GM18861 (cell line): ENCODE results near the gene CCDC200.
"Not testable (repeated sequence)": the region's sequence is repeated elsewhere in the genome, so short reads cannot be mapped to it uniquely, and the experiment has no call there.

Experiments
- ATAC-seq: cut with Tn5 transposase; IDR thresholded peaks from one replicate; pipeline ENCODE4 v1.9.1; 2021; ENCODE audit not compliant: unreplicated experiment

Gene CCDC200

DNA sequence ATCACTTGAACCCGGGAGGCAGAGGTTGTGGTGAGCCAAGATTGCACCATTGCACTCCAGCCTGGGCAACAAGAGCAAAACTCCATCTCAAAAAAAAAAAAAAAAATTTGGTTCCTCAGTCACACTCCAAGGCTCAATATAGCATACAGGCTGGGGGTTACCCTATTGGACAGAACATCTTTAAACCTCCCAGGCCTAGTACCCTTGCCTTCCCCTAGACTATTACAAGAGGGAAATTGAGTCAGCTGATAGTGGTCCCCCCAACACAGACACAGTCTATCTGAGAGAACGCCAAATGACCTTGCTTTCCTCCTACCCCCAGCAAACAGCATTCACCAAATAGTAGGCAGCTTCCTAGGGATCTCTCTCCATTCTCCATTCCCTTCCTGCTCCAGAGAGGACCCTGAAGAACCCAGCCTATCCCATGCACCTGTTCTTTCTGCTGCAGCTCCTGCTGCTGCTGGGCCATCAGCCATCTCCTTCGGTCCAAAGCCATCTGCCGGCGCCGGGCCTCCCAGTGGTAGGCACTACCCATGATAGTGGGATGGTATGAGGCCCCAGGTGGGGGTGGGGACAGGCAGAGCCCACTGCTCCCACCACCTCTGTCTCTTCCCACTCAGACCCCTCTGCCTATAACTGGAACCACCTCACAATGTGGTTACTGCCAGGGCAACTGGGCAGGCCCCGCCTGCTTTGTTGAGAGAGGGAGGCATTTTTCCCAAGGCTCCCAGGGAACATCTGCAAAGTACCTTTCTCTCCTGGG lies at the start of gene CCDC200:
Gene CCDC200 (minus strand): TSS at position 604 of the 763 bp plus-strand sequence. CDS start 69 bp downstream, at position 535.
- not testable (repeated sequence) for ATAC-seq

DNA sequence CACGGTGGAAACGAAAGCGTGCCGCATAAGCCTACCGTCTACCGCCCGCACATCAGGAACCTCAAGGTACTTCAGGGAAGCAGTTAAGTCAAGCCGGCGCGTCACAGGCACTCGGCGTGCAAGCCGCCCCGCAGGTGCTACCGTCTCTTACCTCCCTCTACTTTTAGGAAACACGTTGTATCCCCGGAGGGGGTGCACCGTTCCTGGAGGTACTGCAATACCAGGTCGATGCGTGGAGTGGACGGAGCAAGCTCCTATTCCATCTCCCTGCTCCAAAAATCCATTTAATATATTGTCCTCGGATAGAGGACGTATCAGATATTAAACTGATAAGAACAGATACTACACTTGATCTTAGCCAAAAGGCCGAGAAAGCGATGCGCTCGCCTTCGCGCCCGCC lies 44.5 kb upstream of the CCDC200 start:
- ATAC-seq, result not testable (repeated sequence)

DNA sequence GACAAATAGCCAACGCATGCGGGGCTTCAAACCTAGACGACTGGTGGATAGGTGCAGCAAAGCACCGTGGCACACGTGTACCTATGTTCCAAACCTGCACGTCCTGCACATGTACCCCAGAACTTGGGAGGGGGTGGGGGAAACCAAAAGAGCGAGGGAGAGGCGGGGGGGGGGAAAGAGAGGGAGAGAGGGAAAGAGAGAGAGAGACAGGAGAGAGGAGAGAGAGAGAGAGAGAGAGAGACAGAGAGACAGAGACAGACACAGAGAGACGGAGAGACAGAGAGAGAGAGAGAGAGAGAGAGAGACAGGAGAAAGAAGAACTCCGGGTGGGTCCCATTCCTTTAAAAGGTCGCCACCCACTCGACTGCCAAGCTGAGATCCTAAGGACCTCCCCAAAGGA lies 44.1 kb upstream of the CCDC200 start:
- ATAC-seq, result not testable (repeated sequence)

- ATAC-seq, result not testable (repeated sequence)
Measured at GRCh38 chr17:43270552-43271504, 42.4 kb upstream of the CCDC200 start.

DNA sequence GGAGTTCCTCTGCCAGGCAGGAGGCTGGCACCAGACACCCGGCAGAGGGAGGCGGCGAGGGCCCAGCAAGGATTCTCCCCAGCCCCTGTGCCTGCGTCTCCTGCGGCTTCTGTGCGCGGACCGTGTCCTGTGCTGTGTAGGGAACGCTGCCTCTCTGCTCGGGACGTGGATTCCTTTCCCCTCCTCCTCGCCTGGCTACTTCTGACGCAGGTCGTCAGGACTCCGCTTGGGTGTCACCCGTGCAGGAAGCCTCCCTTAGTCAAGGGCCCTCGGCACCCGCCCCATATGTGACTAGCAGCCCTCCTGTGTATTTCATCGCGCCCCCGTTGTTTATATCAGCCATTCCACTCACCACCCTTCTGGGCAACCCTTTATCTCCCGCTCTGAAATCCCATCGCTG lies 18.0 kb upstream of the CCDC200 start:
- ATAC-seq, result not testable (repeated sequence)

- ATAC-seq, result not testable (repeated sequence)
Measured at GRCh38 chr17:43240596-43241352, 12.4 kb upstream of the CCDC200 start.

DNA sequence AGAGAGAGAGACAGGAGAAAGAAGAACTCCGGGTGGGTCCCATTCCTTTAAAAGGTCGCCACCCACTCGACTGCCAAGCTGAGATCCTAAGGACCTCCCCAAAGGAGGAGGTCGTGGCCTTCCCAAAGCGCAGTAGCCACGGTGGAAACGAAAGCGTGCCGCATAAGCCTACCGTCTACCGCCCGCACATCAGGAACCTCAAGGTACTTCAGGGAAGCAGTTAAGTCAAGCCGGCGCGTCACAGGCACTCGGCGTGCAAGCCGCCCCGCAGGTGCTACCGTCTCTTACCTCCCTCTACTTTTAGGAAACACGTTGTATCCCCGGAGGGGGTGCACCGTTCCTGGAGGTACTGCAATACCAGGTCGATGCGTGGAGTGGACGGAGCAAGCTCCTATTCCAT lies 11.2 kb upstream of the CCDC200 start:
- not testable (repeated sequence) for ATAC-seq

GRCh38 chr17:43233877-43234276 lies 5.5 kb upstream of the CCDC200 start, which contains the start of gene RNU2-1:
Gene RNU2-1, minus strand, starts transcription at chr17:43233977.
- not testable (repeated sequence) for ATAC-seq

- not testable (repeated sequence) for ATAC-seq
Measured at GRCh38 chr17:43233263-43233662, 4.8 kb upstream of the CCDC200 start.

- ATAC-seq, result not testable (repeated sequence)
Measured at GRCh38 chr17:43232021-43232699, 3.7 kb upstream of the CCDC200 start.

DNA sequence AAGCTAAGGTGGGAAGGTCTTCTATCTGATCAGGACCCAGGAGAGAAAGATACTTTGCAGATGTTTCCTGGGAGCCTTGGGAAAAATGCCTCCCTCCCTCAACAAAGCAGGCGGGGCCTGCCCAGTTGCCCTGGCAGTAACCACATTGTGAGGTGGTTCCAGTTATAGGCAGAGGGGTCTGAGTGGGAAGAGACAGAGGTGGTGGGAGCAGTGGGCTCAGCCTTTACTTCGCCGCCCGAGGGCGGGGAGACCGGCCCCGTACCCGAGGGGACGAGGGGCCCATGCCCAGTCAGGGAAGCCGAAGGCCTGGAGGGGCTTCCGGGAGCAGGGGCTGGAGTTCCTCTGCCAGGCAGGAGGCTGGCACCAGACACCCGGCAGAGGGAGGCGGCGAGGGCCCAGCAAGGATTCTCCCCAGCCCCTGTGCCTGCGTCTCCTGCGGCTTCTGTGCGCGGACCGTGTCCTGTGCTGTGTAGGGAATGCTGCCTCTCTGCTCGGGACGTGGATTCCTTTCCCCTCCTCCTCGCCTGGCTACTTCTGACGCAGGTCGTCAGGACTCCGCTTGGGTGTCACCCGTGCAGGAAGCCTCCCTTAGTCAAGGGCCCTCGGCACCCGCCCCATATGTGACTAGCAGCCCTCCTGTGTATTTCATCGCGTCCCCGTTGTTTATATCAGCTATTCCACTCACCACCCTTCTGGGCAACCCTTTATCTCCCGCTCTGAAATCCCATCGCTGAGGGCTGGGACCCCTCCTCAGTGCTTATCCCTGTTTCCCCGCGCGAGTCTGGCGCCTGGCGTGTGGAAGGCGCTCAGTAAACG lies 3.0 kb upstream of the CCDC200 start:
- not testable (repeated sequence) for ATAC-seq

- ATAC-seq, result no peak
Measured at GRCh38 chr17:43226393-43226792, 2.0 kb downstream of the CCDC200 start.

- no peak for ATAC-seq
Measured at GRCh38 chr17:43224146-43224705, 4.2 kb downstream of the CCDC200 start.

DNA sequence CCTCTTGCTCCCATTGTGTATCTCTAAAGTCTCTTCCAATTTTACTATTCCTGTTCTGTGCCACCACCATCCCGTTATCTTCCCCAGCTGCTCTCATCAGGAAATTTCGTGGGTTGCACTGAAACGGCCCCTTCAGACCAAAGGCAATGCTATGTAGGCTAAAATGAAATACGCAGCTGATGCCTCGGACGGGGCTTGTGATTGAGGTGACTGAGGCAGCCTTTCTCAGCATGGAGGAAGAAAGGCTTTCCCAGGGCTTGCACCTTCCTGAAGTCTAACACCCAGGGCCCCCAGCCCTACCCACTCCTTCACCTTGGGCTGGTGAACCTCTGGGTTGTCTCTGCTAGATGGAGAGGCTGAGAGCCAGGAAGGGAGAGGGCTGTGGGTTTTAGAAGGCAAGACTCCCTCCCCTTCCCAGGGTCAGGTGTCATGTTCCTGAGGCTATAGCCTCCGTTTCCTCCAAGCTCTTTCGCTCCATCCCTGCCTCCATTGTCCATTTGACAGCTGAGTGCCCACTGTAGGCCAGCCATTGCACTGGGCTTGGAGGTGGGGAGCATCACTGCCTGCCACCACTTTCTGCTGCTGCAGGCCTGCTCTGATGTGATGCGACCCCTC lies 7.8 kb downstream of the CCDC200 start:
- no peak for ATAC-seq

- no peak for ATAC-seq
Measured at GRCh38 chr17:43219746-43220380, 8.6 kb downstream of the CCDC200 start.

GRCh38 chr17:43219001-43219400 lies 9.4 kb downstream of the CCDC200 start:
- no peak for ATAC-seq

- ATAC-seq, result no peak
Measured at GRCh38 chr17:43217614-43218087, 10.8 kb downstream of the CCDC200 start.
